ENCODE data around the gene TAC4. TPM values are rescaled to one million over a fixed set of nuclear protein-coding genes. Genes with fewer than 3 reads are reported as not detected.

The TAC4 gene
- total and polyA plus RNA-seq, 2 donors (not counting 1 experiment from before 2014, with no cell fraction given), result not detected

- DNase-seq (ENCODE audit: low read depth in 2 of 2), result no peak
- Histone ChIP-seq H4K20me1 (ENCODE audit: control insufficient read depth, extremely low read depth, insufficient read depth, low read length) (no peaks in the 10 kb centered on the region), H3K4me1 (ENCODE audit: control insufficient read depth, extremely low read depth, insufficient read depth, low read length) (no peaks in the 10 kb centered on the region), H3K36me3 (ENCODE audit: control insufficient read depth, insufficient read depth, low read length) (no peaks in the 10 kb centered on the region), H3K27me3 (ENCODE audit: control insufficient read depth, insufficient read depth, low read length) (peaks cover 18% of the 10 kb centered on the region), H3K9ac (ENCODE audit: insufficient read depth, low read length) (no peak overlapping the region), H3K4me3 (replicated peaks in 1 of 4; ENCODE audit: control extremely low read depth in 1 of 4, insufficient read depth in 1 of 4, low read depth in 3 of 4, low read length in 4 of 4) (no peak overlapping the region), H3K9me3 (ENCODE audit: control insufficient read depth, insufficient read depth, low read depth, low read length) (no peaks in the 10 kb centered on the region), H3K27ac (ENCODE audit: insufficient read depth, low read length) (no peak overlapping the region), H3K79me2 (ENCODE audit: control insufficient read depth, insufficient read depth, low read length) (no peaks in the 10 kb centered on the region), H3K4me2 (ENCODE audit: extremely low read depth, insufficient read depth, low read length) (no peak overlapping the region), H2AFZ (ENCODE audit: low read length) (no peak overlapping the region)
- TF ChIP-seq EZH2 (IDR thresholded peaks at IDR 0.05; ENCODE audit: low read length, missing control alignments), result no peak
- no peak for TF ChIP-seq CTCF (conservative IDR thresholded peaks at IDR 0.05 in 1 of 2, IDR thresholded peaks at IDR 0.05 in 1 of 2; ENCODE audit: low read depth in 1 of 2, low read length in 2 of 2)
Observed at GRCh38 chr17:49886036-49886435, 38.2 kb upstream of the TAC4 start.

- TF ChIP-seq CTCF (conservative IDR thresholded peaks at IDR 0.05 in 1 of 2, IDR thresholded peaks at IDR 0.05 in 1 of 2; ENCODE audit: low read depth in 1 of 2, low read length in 2 of 2) (no peak), EZH2 (IDR thresholded peaks at IDR 0.05; ENCODE audit: low read length, missing control alignments) (no peak)
- Histone ChIP-seq H3K4me1 (ENCODE audit: control insufficient read depth, extremely low read depth, insufficient read depth, low read length) (no peaks in the 10 kb centered on the region), H2AFZ (ENCODE audit: low read length) (no peak overlapping the region), H3K27me3 (ENCODE audit: control insufficient read depth, insufficient read depth, low read length) (peaks cover 19% of the 10 kb centered on the region), H3K79me2 (ENCODE audit: control insufficient read depth, insufficient read depth, low read length) (no peaks in the 10 kb centered on the region), H3K36me3 (ENCODE audit: control insufficient read depth, insufficient read depth, low read length) (no peaks in the 10 kb centered on the region), H4K20me1 (ENCODE audit: control insufficient read depth, extremely low read depth, insufficient read depth, low read length) (no peaks in the 10 kb centered on the region), H3K4me2 (ENCODE audit: extremely low read depth, insufficient read depth, low read length) (no peak overlapping the region), H3K9me3 (ENCODE audit: control insufficient read depth, insufficient read depth, low read depth, low read length) (no peaks in the 10 kb centered on the region), H3K9ac (ENCODE audit: insufficient read depth, low read length) (no peak overlapping the region), H3K27ac (ENCODE audit: insufficient read depth, low read length) (no peak overlapping the region), H3K4me3 (replicated peaks in 1 of 4; ENCODE audit: control extremely low read depth in 1 of 4, insufficient read depth in 1 of 4, low read depth in 3 of 4, low read length in 4 of 4) (no peak overlapping the region)
- DNase-seq (ENCODE audit: low read depth in 2 of 2), result no peak
Observed at GRCh38 chr17:49882434-49882833, 34.6 kb upstream of the TAC4 start.

GRCh38 chr17:49881054-49881402 is 33.2 kb upstream of the TAC4 start:
- Histone ChIP-seq H3K79me2 (ENCODE audit: control insufficient read depth, insufficient read depth, low read length) (no peaks in the 10 kb centered on the region), H3K9ac (ENCODE audit: insufficient read depth, low read length) (no peak overlapping the region), H2AFZ (ENCODE audit: low read length) (no peak overlapping the region), H3K9me3 (ENCODE audit: control insufficient read depth, insufficient read depth, low read depth, low read length) (no peaks in the 10 kb centered on the region), H4K20me1 (ENCODE audit: control insufficient read depth, extremely low read depth, insufficient read depth, low read length) (no peaks in the 10 kb centered on the region), H3K36me3 (ENCODE audit: control insufficient read depth, insufficient read depth, low read length) (no peaks in the 10 kb centered on the region), H3K4me1 (ENCODE audit: control insufficient read depth, extremely low read depth, insufficient read depth, low read length) (no peaks in the 10 kb centered on the region), H3K27ac (ENCODE audit: insufficient read depth, low read length) (no peak overlapping the region), H3K4me3 (replicated peaks in 1 of 4; ENCODE audit: control extremely low read depth in 1 of 4, insufficient read depth in 1 of 4, low read depth in 3 of 4, low read length in 4 of 4) (no peak overlapping the region), H3K4me2 (ENCODE audit: extremely low read depth, insufficient read depth, low read length) (no peak overlapping the region), H3K27me3 (ENCODE audit: control insufficient read depth, insufficient read depth, low read length) (peaks cover 18% of the 10 kb centered on the region)
- no peak for TF ChIP-seq EZH2 (IDR thresholded peaks at IDR 0.05; ENCODE audit: low read length, missing control alignments)
- DNase-seq (ENCODE audit: low read depth in 2 of 2), result no peak
